PC-3 (cell line): Measurements from ENCODE around the gene PEPD. TPM values are rescaled to one million over a fixed set of nuclear protein-coding genes. Genes with fewer than 3 reads are reported as not detected.

Experiments
- ATAC-seq: fragments of 200-7000 bp; cut with Tn5 transposase; 2 replicates; pipeline ENCODE4 v1.9.1; 2020; ENCODE audit warnings: mild to moderate bottlenecking, moderate library complexity
- BruUV-seq: library from RNA; stranded (reverse); fragments of 400-500 nt; replicated peaks from 2 replicates; lab custom pipeline; 2021; lab: Mats Ljungman, UMichigan
- CTCF ChIA-PET: fragments of 300-600 bp; sonication (Branson Sonifier 250); formaldehyde crosslinking; loops from one replicate; lab custom pipeline; 2022; ENCODE audit warnings: antibody characterized with exemption; lab: Charles Lee
- POLR2A ChIA-PET: fragments of 300-600 bp; sonication (Branson Sonifier 250); formaldehyde crosslinking; loops from one replicate; lab custom pipeline; 2022; ENCODE audit warnings: antibody characterized with exemption; ENCODE audit not compliant: unreplicated experiment; lab: Charles Lee
- DNase-seq: peaks from one replicate; pipeline ENCODE4 v3.0.0-alpha.2; 2015
- H2AFZ ChIP-seq: fragments of 300-600 bp; sonication (generic); 2 replicates; pipeline ENCODE4 v1.6.0; 2016; ENCODE audit warnings: antibody characterized with exemption, low read length
- H3F3A ChIP-seq: fragments of 300-600 bp; sonication (generic); one replicate; pipeline ENCODE4 v1.6.0; 2017; ENCODE audit warnings: antibody characterized with exemption, low read length, control low read depth, mild to moderate bottlenecking; ENCODE audit not compliant: unreplicated experiment
- H3K27ac ChIP-seq: fragments of 300-600 bp; sonication (generic); 2 replicates; pipeline ENCODE4 v1.5.1; 2016; ENCODE audit warnings: mild to moderate bottlenecking, low read length
- H3K27me3 ChIP-seq: fragments of 300-600 bp; sonication (generic); 2 replicates; pipeline ENCODE4 v1.6.1; 2016; ENCODE audit warnings: low read length, mixed read lengths
- H3K36me3 ChIP-seq: fragments of 300-600 bp; sonication (generic); 2 replicates; pipeline ENCODE4 v1.6.1; 2016; ENCODE audit warnings: low read depth, mixed run types, low read length, mixed read lengths
- H3K4me1 ChIP-seq: fragments of 300-600 bp; sonication (generic); 2 replicates; pipeline ENCODE4 v1.5.1; 2016; ENCODE audit warnings: low read length; ENCODE audit not compliant: insufficient read depth
- H3K4me2 ChIP-seq: fragments of 300-600 bp; sonication (generic); 2 replicates; pipeline ENCODE4 v1.6.0; 2016; ENCODE audit warnings: low read length
- H3K4me3 ChIP-seq: fragments of 300-600 bp; sonication (generic); 2 replicates; pipeline ENCODE4 v1.5.1; 2016; ENCODE audit warnings: mild to moderate bottlenecking, low read length, mixed read lengths
- H3K79me2 ChIP-seq: fragments of 300-600 bp; sonication (generic); 2 replicates; pipeline ENCODE4 v1.6.1; 2017; ENCODE audit warnings: low read length, mixed read lengths
- H3K9ac ChIP-seq: fragments of 300-600 bp; sonication (generic); 2 replicates; pipeline ENCODE4 v1.6.0; 2016; ENCODE audit warnings: mild to moderate bottlenecking, low read length
- H3K9me2 ChIP-seq: fragments of 300-600 bp; sonication (generic); replicated peaks from 2 replicates; pipeline ENCODE4 v1.6.1; 2016; ENCODE audit warnings: mixed run types, low read length, mixed read lengths
- H3K9me3 ChIP-seq: fragments of 300-600 bp; sonication (generic); 2 replicates; pipeline ENCODE4 v1.6.1; 2016; ENCODE audit warnings: low read length, mixed read lengths
- H4K20me1 ChIP-seq: fragments of 300-600 bp; sonication (generic); 2 replicates; pipeline ENCODE4 v1.6.1; 2016; ENCODE audit warnings: low read length, mixed read lengths
- CTCF ChIP-seq: fragments of 300-600 bp; sonication (generic); conservative IDR thresholded peaks from 2 replicates; pipeline ENCODE4 v1.5.1; 2017; ENCODE audit warnings: antibody characterized with exemption, low read depth, mild to moderate bottlenecking, low read length
- EZH2 ChIP-seq: fragments of 300-600 bp; sonication (generic); IDR thresholded peaks from one replicate; pipeline ENCODE4 v1.6.1; 2017; ENCODE audit warnings: antibody characterized with exemption, mild to moderate bottlenecking, low read length; ENCODE audit not compliant: unreplicated experiment
- EZH2phosphoT487 ChIP-seq: fragments of 300-600 bp; sonication (generic); IDR thresholded peaks from 2 replicates; pipeline ENCODE4 v1.6.1; 2018; ENCODE audit warnings: mild to moderate bottlenecking, antibody characterized with exemption, low read length, borderline replicate concordance
- intact Hi-C: fragments of 100-400 bp; cut with micrococcal nuclease; formaldehyde crosslinking; loops from 2 replicates; pipeline ENCODE4 v1.9.0; 2023
- total RNA-seq: library from RNA; depleted of rRNA; stranded (reverse); fragments of >200 nt; gene quantifications from 2 replicates; pipeline ENCODE4 v1.2.3, GENCODE V29; 2014

PEPD gene
- total RNA-seq, 1 experiment from 2014 or later = 53.4 TPM

DNA sequence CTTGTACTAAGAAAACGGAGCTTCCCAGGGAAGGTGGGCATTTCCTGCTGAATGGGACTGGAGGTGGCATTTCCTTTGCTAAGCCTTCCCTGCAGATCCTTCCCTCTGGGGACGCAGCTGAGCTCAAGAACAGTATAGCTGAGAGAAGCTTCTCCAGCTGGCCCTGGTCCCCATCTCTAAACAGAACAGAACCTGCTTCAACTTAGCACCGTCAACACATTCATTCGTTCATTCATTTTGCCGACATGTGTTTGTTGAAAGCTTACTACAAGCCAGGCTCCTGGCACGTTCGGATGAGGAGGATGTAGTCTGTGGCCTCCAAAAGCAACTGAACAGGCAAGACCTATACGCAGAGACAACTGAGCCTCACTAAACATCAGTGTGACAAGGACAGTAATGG lies 36.6 kb upstream of the PEPD start:
- no peak overlapping the region for H3K4me3 ChIP-seq
- H3K27ac ChIP-seq = no peak overlapping the region
- H3K4me2 ChIP-seq = no peak overlapping the region
- H4K20me1 ChIP-seq = no peaks in the 10 kb centered on the region
- ChIA-PET POLR2A (no interaction called here), CTCF (no interaction called here)
- no peaks in the 10 kb centered on the region for H3K4me1 ChIP-seq
- H3K9me2 ChIP-seq = no peaks in the 10 kb centered on the region
- intact Hi-C loops = no loop called here
- no peaks in the 10 kb centered on the region for H3K79me2 ChIP-seq
- TF ChIP-seq CTCF (no peak), EZH2 (no peak), EZH2phosphoT487 (no peak)
- DNase-seq = no peak
- H3K9me3 ChIP-seq = no peaks in the 10 kb centered on the region
- H3K36me3 ChIP-seq = no peaks in the 10 kb centered on the region
- no peaks in the 10 kb centered on the region for H3F3A ChIP-seq
- no TSS peak for BruUV-seq
- ATAC-seq = no peak
- H3K9ac ChIP-seq = no peak overlapping the region
- no peaks in the 10 kb centered on the region for H3K27me3 ChIP-seq
- no peak overlapping the region for H2AFZ ChIP-seq

- Histone ChIP-seq H3K36me3 (no peaks in the 10 kb centered on the region), H3F3A (no peaks in the 10 kb centered on the region), H4K20me1 (no peaks in the 10 kb centered on the region), H3K79me2 (no peaks in the 10 kb centered on the region), H3K4me3 (no peak overlapping the region), H3K9me3 (no peaks in the 10 kb centered on the region), H3K9ac (no peak overlapping the region), H2AFZ (no peak overlapping the region), H3K4me1 (no peaks in the 10 kb centered on the region), H3K27me3 (no peaks in the 10 kb centered on the region), H3K27ac (no peak overlapping the region), H3K9me2 (no peaks in the 10 kb centered on the region), H3K4me2 (no peak overlapping the region)
- TF ChIP-seq CTCF (no peak), EZH2 (no peak), EZH2phosphoT487 (no peak)
- BruUV-seq = no TSS peak
- intact Hi-C loops = no loop called here
- ChIA-PET CTCF (no interaction called here), POLR2A (no interaction called here)
- ATAC-seq = no peak
- no peak for DNase-seq
Measured at GRCh38 chr19:33557720-33558119, 36.1 kb upstream of the PEPD start.

GRCh38 chr19:33557196-33557595 lies 35.6 kb upstream of the PEPD start:
- Histone ChIP-seq H3K9me2 (no peaks in the 10 kb centered on the region), H3K9me3 (no peaks in the 10 kb centered on the region), H3K79me2 (no peaks in the 10 kb centered on the region), H3K4me1 (no peaks in the 10 kb centered on the region), H3K4me2 (no peak overlapping the region), H2AFZ (no peak overlapping the region), H3K4me3 (no peak overlapping the region), H3K27ac (no peak overlapping the region), H3K36me3 (no peaks in the 10 kb centered on the region), H4K20me1 (no peaks in the 10 kb centered on the region), H3F3A (no peaks in the 10 kb centered on the region), H3K9ac (no peak overlapping the region), H3K27me3 (no peaks in the 10 kb centered on the region)
- no peak for TF ChIP-seq CTCF
- no peak for TF ChIP-seq EZH2
- TF ChIP-seq EZH2phosphoT487 = no peak
- ATAC-seq (no peak), DNase-seq (no peak)
- no TSS peak for BruUV-seq
- intact Hi-C loops = no loop called here
- ChIA-PET POLR2A (no interaction called here), CTCF (no interaction called here)
